ENCODE results near the gene MYO1H. TPM values are rescaled to one million over a fixed set of nuclear protein-coding genes. Genes with fewer than 3 reads are reported as not detected.
"Not testable (repeated sequence)": the region's sequence is repeated elsewhere in the genome, so short reads cannot be mapped to it uniquely, and the experiment has no call there.

MYO1H gene
- total and polyA plus RNA-seq, 2 experiments from 2014 or later = not detected

- TF ChIP-seq NANOG (IDR thresholded peaks at IDR 0.05; ENCODE audit: borderline replicate concordance) = no peak
- TF ChIP-seq ZNF114 (CRISPR knock-in tag; IDR thresholded peaks at IDR 0.05) = no peak
Measured at GRCh38 chr12:109439181-109439580, 91.5 kb downstream of the MYO1H start (continued).

GRCh38 chr12:109439951-109440350 is 92.3 kb downstream of the MYO1H start:
- not testable (repeated sequence) for H3K27ac Mint-ChIP-seq; H3K4me3 Mint-ChIP-seq; H3K4me2 ChIP-seq; H2AFZ ChIP-seq; H3K27me3 Mint-ChIP-seq (ENCODE audit: insufficient read depth, low read depth, poor library complexity); H3K9me3 Mint-ChIP-seq; ATAC-seq; DNase-seq (ENCODE audit: low spot score); H3K36me3 Mint-ChIP-seq (ENCODE audit: low read depth); H3K36me3 ChIP-seq (ENCODE audit: insufficient read depth); H3F3A ChIP-seq (replicated peaks; ENCODE audit: low read depth); H3K79me2 ChIP-seq (replicated peaks; ENCODE audit: insufficient read depth); H3K4me3 ChIP-seq; H4K20me1 ChIP-seq (replicated peaks; ENCODE audit: insufficient read depth); H3K27ac ChIP-seq (ENCODE audit: low read depth); H3K27me3 ChIP-seq (ENCODE audit: insufficient read depth); H3K9me2 ChIP-seq (ENCODE audit: insufficient read depth)
- H3K4me1 ChIP-seq (ENCODE audit: insufficient read depth) = peaks cover 21% of the 10 kb centered on the region
- H3K4me1 Mint-ChIP-seq = peaks cover 32% of the 10 kb centered on the region

- peak; percentile 56 for DNase-seq (ENCODE audit: low spot score)
- Mint-ChIP-seq H3K36me3 (ENCODE audit: low read depth) (no peaks in the 10 kb centered on the region; the same call in 2 of the 3 replicates), H3K9me3 (no peaks in the 10 kb centered on the region), H3K27me3 (ENCODE audit: insufficient read depth, low read depth, poor library complexity) (peaks cover 2% of the 10 kb centered on the region), H3K4me3 (no peak overlapping the region), H3K4me1 (peaks cover 22% of the 10 kb centered on the region), H3K27ac (peak overlapping the region; percentile 80)
- Histone ChIP-seq H3K4me1 (ENCODE audit: insufficient read depth) (peaks cover 11% of the 10 kb centered on the region), H3K9me2 (ENCODE audit: insufficient read depth) (no peaks in the 10 kb centered on the region), H3K79me2 (replicated peaks; ENCODE audit: insufficient read depth) (no peaks in the 10 kb centered on the region), H3K36me3 (ENCODE audit: insufficient read depth) (no peaks in the 10 kb centered on the region), H3K4me3 (no peak overlapping the region), H2AFZ (no peak overlapping the region), H3K27me3 (ENCODE audit: insufficient read depth) (no peaks in the 10 kb centered on the region), H3K4me2 (no peak overlapping the region), H4K20me1 (replicated peaks; ENCODE audit: insufficient read depth) (no peaks in the 10 kb centered on the region), H3F3A (replicated peaks; ENCODE audit: low read depth) (peaks cover 4% of the 10 kb centered on the region; the same call in 1 of the 2 replicates), H3K27ac (ENCODE audit: low read depth) (peak overlapping the region; percentile 55; the same call in 1 of the 2 replicates)
- ATAC-seq = peak; percentile 43
- no peak for TF ChIP-seq STAT1 (IDR thresholded peaks at IDR 0.05; ENCODE audit: unreplicated experiment)
- TF ChIP-seq NANOG (IDR thresholded peaks at IDR 0.05; ENCODE audit: borderline replicate concordance) = no peak
- no peak for TF ChIP-seq CREB1 (CRISPR knock-in tag; IDR thresholded peaks at IDR 0.05; ENCODE audit: low read depth)
- TF ChIP-seq ZNF462 (CRISPR knock-in tag; IDR thresholded peaks at IDR 0.05) = no peak
- no peak for TF ChIP-seq REST (IDR thresholded peaks at IDR 0.05; ENCODE audit: unreplicated experiment)
- TF ChIP-seq ETS1 (IDR thresholded peaks at IDR 0.05) = no peak
Measured at GRCh38 chr12:109440851-109441490, 93.3 kb downstream of the MYO1H start.

Measured in GM23338 (cell line).